ENCODE results near the gene THOC1. TPM values are rescaled to one million over a fixed set of nuclear protein-coding genes. Genes with fewer than 3 reads are reported as not detected.
"Not testable (repeated sequence)": the region's sequence is repeated elsewhere in the genome, so short reads cannot be mapped to it uniquely, and the experiment has no call there.

THOC1 gene
- total RNA-seq, 1 experiment from 2014 or later: 33.3 TPM

DNA sequence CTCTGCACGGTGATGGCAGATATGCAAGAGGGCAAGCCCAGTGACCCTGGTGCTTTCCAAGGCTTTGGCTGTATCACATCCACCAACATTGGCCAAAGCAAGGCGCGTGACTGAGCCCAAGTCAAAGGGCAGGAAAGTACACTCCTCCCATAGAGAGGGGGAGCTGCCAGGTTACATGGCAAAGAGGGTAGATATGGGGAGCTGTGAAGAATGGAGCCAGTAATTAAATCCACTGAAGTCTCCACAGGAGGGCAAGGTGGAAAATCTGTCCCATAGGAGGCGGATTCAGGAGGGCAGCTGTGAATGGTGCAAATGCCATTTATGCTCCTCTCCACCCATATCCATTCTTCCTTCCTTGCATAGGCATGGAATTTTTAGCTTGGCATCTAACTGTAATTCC, 44.6 kb upstream of the THOC1 start:
- CTCF ChIA-PET: interaction anchor here (0.9 kb wide), 1 partner anchor 109 kb away, joined by 3 read pairs; no protein-coding TSS in a partner anchor

DNA sequence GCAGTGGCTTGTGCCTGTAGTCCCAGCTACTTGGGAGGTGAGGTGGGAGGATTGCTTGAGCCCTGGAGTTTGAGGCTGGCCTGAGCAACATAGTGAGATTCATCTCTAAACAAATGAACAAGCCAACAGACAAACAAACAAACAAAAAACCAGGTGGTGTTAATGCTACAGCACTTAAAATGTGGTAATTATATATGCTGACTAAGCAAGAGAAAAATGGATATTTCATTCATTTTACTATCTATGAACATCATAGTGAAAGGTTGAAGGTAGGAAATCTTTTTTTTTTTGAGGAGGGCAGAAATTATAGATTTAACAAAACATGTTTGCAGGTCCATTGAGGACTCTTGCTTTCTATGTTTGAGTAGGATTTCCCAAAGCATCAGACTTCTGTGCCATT, 42.2 kb upstream of the THOC1 start:
- CTCF ChIA-PET: no interaction called here
- intact Hi-C loops (cut with micrococcal nuclease; ENCODE audit: unreplicated experiment) (no loop called here), in situ Hi-C loops (cut with HindIII; ENCODE audit: low pct_unique_long_range_greater_than_20kb, low sequenced_read_pairs) (no loop called here)
- Histone ChIP-seq H3K4me1 (ENCODE audit: control insufficient read depth, insufficient read depth, low read length) (no peaks in the 10 kb centered on the region), H3K36me3 (ENCODE audit: control insufficient read depth, insufficient read depth, low read length) (no peaks in the 10 kb centered on the region), H3K9me3 (ENCODE audit: control insufficient read depth, insufficient read depth, low read depth, low read length) (no peaks in the 10 kb centered on the region), H3K4me3 (ENCODE audit: low read depth in 2 of 2, low read length in 2 of 2) (no peak overlapping the region), H3K27me3 (ENCODE audit: control insufficient read depth, insufficient read depth, low read length) (peaks cover 8% of the 10 kb centered on the region), H3K27ac (ENCODE audit: low read length) (no peak overlapping the region)
- TF ChIP-seq, protein P1, sequence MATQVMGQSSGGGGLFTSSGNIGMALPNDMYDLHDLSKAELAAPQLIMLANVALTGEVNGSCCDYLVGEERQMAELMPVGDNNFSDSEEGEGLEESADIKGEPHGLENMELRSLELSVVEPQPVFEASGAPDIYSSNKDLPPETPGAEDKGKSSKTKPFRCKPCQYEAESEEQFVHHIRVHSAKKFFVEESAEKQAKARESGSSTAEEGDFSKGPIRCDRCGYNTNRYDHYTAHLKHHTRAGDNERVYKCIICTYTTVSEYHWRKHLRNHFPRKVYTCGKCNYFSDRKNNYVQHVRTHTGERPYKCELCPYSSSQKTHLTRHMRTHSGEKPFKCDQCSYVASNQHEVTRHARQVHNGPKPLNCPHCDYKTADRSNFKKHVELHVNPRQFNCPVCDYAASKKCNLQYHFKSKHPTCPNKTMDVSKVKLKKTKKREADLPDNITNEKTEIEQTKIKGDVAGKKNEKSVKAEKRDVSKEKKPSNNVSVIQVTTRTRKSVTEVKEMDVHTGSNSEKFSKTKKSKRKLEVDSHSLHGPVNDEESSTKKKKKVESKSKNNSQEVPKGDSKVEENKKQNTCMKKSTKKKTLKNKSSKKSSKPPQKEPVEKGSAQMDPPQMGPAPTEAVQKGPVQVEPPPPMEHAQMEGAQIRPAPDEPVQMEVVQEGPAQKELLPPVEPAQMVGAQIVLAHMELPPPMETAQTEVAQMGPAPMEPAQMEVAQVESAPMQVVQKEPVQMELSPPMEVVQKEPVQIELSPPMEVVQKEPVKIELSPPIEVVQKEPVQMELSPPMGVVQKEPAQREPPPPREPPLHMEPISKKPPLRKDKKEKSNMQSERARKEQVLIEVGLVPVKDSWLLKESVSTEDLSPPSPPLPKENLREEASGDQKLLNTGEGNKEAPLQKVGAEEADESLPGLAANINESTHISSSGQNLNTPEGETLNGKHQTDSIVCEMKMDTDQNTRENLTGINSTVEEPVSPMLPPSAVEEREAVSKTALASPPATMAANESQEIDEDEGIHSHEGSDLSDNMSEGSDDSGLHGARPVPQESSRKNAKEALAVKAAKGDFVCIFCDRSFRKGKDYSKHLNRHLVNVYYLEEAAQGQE (IDR thresholded peaks at IDR 0.05; ENCODE audit: insufficient read depth in 1 of 2, low read depth in 2 of 2, low read length in 1 of 2): no peak
- TF ChIP-seq, protein P2, sequence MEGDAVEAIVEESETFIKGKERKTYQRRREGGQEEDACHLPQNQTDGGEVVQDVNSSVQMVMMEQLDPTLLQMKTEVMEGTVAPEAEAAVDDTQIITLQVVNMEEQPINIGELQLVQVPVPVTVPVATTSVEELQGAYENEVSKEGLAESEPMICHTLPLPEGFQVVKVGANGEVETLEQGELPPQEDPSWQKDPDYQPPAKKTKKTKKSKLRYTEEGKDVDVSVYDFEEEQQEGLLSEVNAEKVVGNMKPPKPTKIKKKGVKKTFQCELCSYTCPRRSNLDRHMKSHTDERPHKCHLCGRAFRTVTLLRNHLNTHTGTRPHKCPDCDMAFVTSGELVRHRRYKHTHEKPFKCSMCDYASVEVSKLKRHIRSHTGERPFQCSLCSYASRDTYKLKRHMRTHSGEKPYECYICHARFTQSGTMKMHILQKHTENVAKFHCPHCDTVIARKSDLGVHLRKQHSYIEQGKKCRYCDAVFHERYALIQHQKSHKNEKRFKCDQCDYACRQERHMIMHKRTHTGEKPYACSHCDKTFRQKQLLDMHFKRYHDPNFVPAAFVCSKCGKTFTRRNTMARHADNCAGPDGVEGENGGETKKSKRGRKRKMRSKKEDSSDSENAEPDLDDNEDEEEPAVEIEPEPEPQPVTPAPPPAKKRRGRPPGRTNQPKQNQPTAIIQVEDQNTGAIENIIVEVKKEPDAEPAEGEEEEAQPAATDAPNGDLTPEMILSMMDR (IDR thresholded peaks at IDR 0.05): no peak
- no peak for TF ChIP-seq SIN3A (IDR thresholded peaks at IDR 0.05; ENCODE audit: borderline replicate concordance, insufficient read depth, low read depth, low read length)
- no peak for TF ChIP-seq TCF7L2 (IDR thresholded peaks at IDR 0.05; ENCODE audit: low read depth, low read length)
- POLR2A ChIA-PET: no interaction called here
- no TSS peak for BruUV-seq (replicated peaks)
- DNase-seq (ENCODE audit: low read depth, low spot score): no peak
- ATAC-seq: no peak

More for the DNA sequence above, 44.6 kb upstream of the THOC1 start:
- in situ Hi-C loops (cut with HindIII; ENCODE audit: low pct_unique_long_range_greater_than_20kb, low sequenced_read_pairs) (no loop called here), intact Hi-C loops (cut with micrococcal nuclease; ENCODE audit: unreplicated experiment) (no loop called here)
- Histone ChIP-seq H3K36me3 (ENCODE audit: control insufficient read depth, insufficient read depth, low read length) (no peaks in the 10 kb centered on the region), H3K27ac (ENCODE audit: low read length) (no peak overlapping the region), H3K27me3 (ENCODE audit: control insufficient read depth, insufficient read depth, low read length) (peaks cover 2% of the 10 kb centered on the region; the same call in 1 of the 2 replicates), H3K4me3 (ENCODE audit: low read depth in 2 of 2, low read length in 2 of 2) (no peak overlapping the region), H3K9me3 (ENCODE audit: control insufficient read depth, insufficient read depth, low read depth, low read length) (no peaks in the 10 kb centered on the region), H3K4me1 (ENCODE audit: control insufficient read depth, insufficient read depth, low read length) (no peaks in the 10 kb centered on the region)
- BruUV-seq (replicated peaks): no TSS peak
- POLR2A ChIA-PET: no interaction called here
- ATAC-seq (no peak), DNase-seq (ENCODE audit: low read depth, low spot score) (no peak)
- TF ChIP-seq, protein P2 (IDR thresholded peaks at IDR 0.05): no peak
- TF ChIP-seq TCF7L2 (IDR thresholded peaks at IDR 0.05; ENCODE audit: low read depth, low read length) (no peak), SIN3A (IDR thresholded peaks at IDR 0.05; ENCODE audit: borderline replicate concordance, insufficient read depth, low read depth, low read length) (no peak), POLR2AphosphoS5 (IDR thresholded peaks at IDR 0.05; ENCODE audit: low read depth, low read length) (no peak)
- TF ChIP-seq, protein P1 (IDR thresholded peaks at IDR 0.05; ENCODE audit: insufficient read depth in 1 of 2, low read depth in 2 of 2, low read length in 1 of 2): no peak

GRCh38 chr18:308086-308485, 40.2 kb upstream of the THOC1 start:
- ATAC-seq; H3K27ac ChIP-seq (ENCODE audit: low read length); POLR2A ChIA-PET; H3K27me3 ChIP-seq (ENCODE audit: control insufficient read depth, insufficient read depth, low read length); in situ Hi-C loops (cut with HindIII; ENCODE audit: low pct_unique_long_range_greater_than_20kb, low sequenced_read_pairs); BruUV-seq (replicated peaks); H3K9me3 ChIP-seq (ENCODE audit: control insufficient read depth, insufficient read depth, low read depth, low read length); H3K36me3 ChIP-seq (ENCODE audit: control insufficient read depth, insufficient read depth, low read length); CTCF ChIA-PET; DNase-seq (ENCODE audit: low read depth, low spot score); H3K4me1 ChIP-seq (ENCODE audit: control insufficient read depth, insufficient read depth, low read length); H3K4me3 ChIP-seq (ENCODE audit: low read depth in 2 of 2, low read length in 2 of 2); intact Hi-C loops (cut with micrococcal nuclease; ENCODE audit: unreplicated experiment): not testable (repeated sequence)

All from Panc1 (cell line).